IPS-15b (cell line): ENCODE results near the gene ANKRD18A.
"Not testable (repeated sequence)": the region's sequence is repeated elsewhere in the genome, so short reads cannot be mapped to it uniquely, and the experiment has no call there.

Experiments used
- H3K27me3 ChIP-seq: one replicate; pipeline ENCODE4 v1.6.1; 2013; ENCODE audit warnings: low read length; ENCODE audit not compliant: control insufficient read depth, insufficient read depth
- H3K36me3 ChIP-seq: one replicate; pipeline ENCODE4 v1.6.1; 2013; ENCODE audit warnings: low read length; ENCODE audit not compliant: control insufficient read depth, insufficient read depth
- H3K4me1 ChIP-seq: one replicate; pipeline ENCODE4 v1.6.1; 2013; ENCODE audit warnings: mild to moderate bottlenecking, low read length; ENCODE audit not compliant: control insufficient read depth, insufficient read depth
- H3K4me3 ChIP-seq: one replicate; pipeline ENCODE4 v1.5.1; 2013; ENCODE audit warnings: low read depth, low read length
- H3K9ac ChIP-seq: one replicate; pipeline ENCODE4 v1.6.1; 2013; ENCODE audit warnings: low read depth, mild to moderate bottlenecking, low read length
- H3K9me3 ChIP-seq: one replicate; pipeline ENCODE4 v1.6.1; 2013; ENCODE audit warnings: mild to moderate bottlenecking, low read length; ENCODE audit not compliant: control insufficient read depth, insufficient read depth

Gene ANKRD18A

DNA sequence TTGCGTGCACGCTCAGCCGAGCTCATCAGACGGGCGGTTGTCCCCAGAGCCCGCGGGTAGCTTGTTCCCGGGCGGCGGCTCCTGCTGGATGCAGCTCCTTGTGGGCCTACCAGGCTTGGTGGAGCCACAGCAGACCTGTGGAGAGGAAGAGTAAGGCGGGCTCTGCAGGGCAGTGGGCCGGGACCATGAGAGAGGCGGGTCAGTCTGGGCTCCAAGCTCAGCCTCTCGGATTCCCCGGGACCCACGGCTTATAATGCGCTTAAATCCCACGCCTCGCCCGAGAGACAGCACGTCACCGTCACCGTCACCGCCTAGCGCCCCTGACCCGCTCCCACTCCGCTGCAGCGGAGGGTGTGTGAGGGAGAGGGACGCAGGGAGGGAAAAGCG, 1.9 kb upstream of the ANKRD18A start:
- no peak overlapping the region for H3K9ac ChIP-seq
- H3K4me3 ChIP-seq, result peak overlapping the region; percentile 68
- no peaks in the 10 kb centered on the region for H3K36me3 ChIP-seq
- no peaks in the 10 kb centered on the region for H3K4me1 ChIP-seq
- H3K27me3 ChIP-seq, result peaks cover 40% of the 10 kb centered on the region
- H3K9me3 ChIP-seq, result no peaks in the 10 kb centered on the region

DNA sequence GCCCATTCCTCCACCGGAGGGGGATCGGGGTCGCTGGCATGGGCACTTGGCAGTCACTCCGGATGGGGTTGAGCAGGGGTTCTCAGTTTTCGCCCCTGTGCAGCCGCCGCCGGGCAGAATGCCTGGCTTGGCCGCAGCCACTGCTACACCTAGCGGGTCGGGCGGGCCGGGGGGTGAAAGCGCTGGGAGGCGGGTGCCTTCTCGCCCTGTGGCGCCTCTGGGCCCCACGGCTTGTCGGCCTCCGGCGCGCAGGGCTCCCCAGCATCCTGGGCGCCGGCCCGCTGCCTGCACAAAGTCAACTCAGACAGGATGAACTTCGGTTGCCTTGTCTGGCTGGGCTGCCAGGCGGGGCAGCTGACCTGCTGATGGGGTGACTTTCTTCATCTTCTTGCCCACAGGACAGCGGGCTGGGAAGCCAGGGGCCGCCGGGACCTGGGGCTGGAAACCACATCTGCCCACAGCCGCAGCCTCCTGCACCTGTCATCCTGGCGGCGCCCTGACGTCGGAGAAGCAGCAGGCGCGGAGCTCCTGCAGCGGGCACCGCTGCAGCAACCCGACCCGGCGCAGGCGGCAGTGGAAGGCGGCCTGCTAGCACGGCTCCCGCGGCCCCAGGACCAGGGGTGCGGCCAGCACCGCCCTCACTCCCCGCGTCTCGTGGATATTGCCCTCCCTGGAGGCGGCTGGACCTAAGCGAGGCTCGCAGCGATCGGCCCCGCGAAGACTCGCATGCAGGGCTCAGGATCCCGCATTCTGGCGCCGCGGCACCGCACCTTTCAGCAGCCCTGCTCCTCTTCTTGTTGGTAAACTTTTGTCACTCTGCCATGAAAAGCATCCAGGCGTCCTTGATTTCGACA, 1.3 kb upstream of the ANKRD18A start:
- no peaks in the 10 kb centered on the region for H3K36me3 ChIP-seq
- peaks cover 40% of the 10 kb centered on the region for H3K27me3 ChIP-seq
- no peak overlapping the region for H3K9ac ChIP-seq
- no peaks in the 10 kb centered on the region for H3K4me1 ChIP-seq
- no peaks in the 10 kb centered on the region for H3K9me3 ChIP-seq
- H3K4me3 ChIP-seq, result peak overlapping the region; percentile 68

DNA sequence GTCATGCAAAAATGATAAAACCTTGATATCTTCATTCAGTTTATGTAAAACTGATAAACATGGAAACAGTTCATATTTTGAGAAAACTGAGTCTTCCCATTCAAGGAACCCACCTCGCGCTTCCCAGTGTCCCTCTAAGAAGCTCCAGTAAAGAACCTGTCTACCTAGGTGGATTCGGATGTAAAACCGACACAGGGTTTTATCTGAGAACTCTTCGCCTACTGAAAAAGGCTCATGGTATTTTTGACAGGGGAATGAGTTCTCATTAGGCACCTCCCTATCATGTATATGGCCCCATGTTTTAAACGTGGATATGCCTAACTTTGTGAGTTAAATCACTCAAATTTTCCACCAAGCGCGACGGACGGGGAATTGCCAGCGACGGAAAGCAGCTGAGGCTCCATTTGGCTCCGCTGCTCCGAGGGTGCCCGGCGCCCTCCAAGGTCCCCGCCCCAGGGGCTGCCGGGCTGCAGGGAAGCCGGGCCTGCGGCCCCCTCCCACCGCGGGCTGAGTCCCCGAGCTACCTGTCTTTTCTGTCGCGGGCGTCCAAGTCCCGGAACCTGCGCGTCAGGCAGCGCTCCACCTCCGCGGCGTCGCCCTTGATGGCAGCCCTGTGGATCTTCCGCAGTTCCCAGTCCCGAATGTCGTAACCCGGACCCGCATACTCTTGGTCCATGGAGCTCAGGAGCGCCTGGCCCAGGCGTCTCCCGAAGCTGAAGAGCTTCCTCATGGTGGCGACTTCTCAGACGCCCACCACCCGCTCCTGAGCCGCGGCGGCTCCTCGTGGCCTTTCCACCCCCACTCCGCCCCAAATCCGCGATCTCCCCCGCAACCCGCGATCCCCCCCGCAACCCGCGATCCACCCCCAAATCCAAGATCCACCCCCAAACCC, 594 bp downstream of the ANKRD18A start:
- Histone ChIP-seq H3K4me3 (peak overlapping the region; percentile 68), H3K9ac (peak overlapping the region; percentile 37)

DNA sequence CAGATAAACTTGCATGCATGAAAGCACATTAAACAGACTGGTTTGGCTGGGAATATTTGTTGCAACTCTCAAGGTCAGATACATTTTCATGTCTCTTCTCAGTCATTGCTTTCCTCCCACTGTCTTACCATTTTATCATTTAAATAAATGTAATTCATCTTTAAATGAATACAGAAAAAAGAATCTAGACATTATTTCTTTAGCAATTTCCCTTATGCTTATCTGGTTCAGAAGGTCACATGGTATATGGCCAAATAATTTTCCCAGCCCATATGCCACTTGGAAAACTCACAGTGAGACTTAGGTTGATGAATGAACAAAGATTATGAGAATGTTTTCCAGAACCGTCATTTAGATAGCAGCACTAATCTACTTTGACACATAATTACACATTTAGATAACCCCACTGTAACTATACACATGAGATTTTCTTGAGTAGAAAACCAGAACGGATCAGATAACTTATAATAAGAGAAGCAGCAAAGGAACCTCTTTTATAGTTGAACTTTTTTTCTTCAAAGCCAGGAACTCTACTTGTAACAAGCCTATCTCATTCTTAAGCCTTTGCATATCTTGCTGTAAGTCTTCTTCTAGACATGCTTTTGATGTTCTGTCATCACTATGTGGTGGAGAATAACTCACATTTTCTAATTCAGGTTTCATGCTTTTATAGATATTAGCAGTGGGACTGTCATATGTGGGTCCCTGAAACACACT, 22.2 kb downstream of the ANKRD18A start:
- H3K9me3 ChIP-seq, H3K4me3 ChIP-seq, H3K36me3 ChIP-seq: not testable (repeated sequence)

More for the DNA sequence above, 594 bp downstream of the ANKRD18A start:
- H3K4me1 ChIP-seq, result no peaks in the 10 kb centered on the region
- no peaks in the 10 kb centered on the region for H3K9me3 ChIP-seq
- no peaks in the 10 kb centered on the region for H3K36me3 ChIP-seq
- H3K27me3 ChIP-seq, result peaks cover 40% of the 10 kb centered on the region

DNA sequence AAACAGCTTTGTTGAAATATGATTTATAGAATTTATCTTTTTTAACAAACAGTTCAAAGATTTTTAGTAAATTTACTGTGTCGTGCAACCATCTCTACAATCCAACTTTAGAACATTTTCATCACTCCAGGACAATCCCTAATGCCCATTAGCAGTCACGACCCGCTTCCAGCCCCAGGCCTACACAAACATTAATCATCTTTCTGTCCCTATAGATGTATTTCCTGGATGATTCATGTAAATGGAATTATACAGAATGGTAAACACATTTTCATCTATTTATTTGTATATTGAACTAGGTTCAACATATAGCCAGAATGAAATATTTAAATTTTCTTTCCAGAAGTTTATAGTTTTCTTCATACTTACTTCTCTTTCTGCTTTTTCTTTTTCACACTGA, 25.3 kb downstream of the ANKRD18A start:
- H3K36me3 ChIP-seq, H3K4me1 ChIP-seq, H3K9ac ChIP-seq, H3K27me3 ChIP-seq, H3K4me3 ChIP-seq, H3K9me3 ChIP-seq: not testable (repeated sequence)

More for the DNA sequence above, 22.2 kb downstream of the ANKRD18A start:
- not testable (repeated sequence) for H3K9ac ChIP-seq, H3K27me3 ChIP-seq, H3K4me1 ChIP-seq

DNA sequence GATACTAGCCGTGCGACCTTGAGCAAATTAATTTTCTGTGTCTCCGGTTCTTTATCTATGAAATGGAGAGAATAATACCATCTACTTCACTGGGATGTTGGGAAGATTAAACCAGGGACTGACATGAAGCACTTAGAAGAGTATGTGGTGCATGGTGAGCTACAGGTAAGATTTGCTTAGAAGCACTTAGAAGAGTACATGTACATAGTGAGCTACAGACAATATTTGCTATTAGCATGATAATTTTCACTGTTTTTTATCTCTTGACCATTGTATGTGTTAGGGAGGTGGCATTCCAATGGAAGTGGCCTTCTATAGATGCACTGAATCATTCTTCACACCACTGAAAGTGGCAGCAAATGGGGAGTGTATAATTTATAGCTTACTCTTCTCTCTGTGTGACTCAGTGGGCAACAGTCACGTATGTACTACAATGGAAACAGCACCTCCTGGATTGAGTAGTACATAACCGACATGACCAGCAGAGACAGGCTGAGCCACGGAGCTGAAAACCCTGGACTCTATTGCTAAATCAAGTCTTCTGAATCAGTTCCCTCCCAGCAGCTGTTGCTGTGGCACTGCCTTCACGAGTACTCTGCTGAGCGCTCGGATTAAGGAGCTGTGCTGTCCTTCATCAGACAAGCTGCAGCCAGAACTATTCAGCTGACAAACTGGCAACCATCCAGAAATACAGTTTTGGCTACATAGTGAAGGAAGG, 28.9 kb downstream of the ANKRD18A start:
- not testable (repeated sequence) for H3K4me3 ChIP-seq, H3K27me3 ChIP-seq

DNA sequence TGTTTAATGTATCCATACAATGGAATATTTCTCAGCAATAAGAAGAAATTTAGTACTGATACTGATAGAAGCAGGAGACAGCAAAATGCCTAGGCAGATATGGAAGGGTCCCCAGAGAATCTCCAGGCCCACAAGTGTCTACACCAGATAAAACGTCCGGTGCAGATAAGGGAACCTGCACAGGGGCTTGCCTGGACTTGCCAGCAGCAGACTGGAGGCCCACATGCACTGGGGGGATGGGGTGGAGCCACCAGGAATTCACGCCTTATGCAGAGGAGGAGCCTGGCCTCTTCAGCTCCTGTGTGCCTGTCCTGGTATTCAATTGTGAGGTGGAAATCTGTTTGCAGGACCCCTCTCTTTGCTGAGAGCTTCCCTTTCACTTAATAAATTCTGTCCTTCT, 36.6 kb downstream of the ANKRD18A start:
- H3K27me3 ChIP-seq, H3K4me1 ChIP-seq, H3K9ac ChIP-seq, H3K9me3 ChIP-seq, H3K36me3 ChIP-seq, H3K4me3 ChIP-seq: not testable (repeated sequence)

More for the DNA sequence above, 28.9 kb downstream of the ANKRD18A start:
- not testable (repeated sequence) for H3K9ac ChIP-seq, H3K4me1 ChIP-seq, H3K9me3 ChIP-seq, H3K36me3 ChIP-seq

DNA sequence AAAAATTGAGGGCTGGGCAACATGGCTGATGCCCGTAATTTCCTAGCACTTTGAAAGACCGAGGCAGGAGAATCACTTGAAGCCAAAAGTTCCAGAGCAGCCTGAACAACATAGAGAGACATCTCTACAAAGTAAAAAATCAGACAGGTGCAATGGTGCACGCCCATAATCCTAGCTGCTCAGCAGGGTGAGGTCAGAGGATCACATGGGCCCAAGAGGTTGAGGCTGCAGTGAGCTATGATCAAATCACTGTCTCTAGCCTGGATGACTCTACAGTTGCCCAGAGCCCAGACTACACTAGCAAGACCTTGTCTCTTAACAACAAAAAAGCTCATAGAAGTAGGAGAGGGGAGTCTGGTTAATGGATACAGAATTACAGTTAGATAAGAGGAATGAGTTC, 40.3 kb downstream of the ANKRD18A start:
- not testable (repeated sequence) for H3K4me1 ChIP-seq, H3K27me3 ChIP-seq, H3K9me3 ChIP-seq, H3K36me3 ChIP-seq, H3K9ac ChIP-seq, H3K4me3 ChIP-seq

DNA sequence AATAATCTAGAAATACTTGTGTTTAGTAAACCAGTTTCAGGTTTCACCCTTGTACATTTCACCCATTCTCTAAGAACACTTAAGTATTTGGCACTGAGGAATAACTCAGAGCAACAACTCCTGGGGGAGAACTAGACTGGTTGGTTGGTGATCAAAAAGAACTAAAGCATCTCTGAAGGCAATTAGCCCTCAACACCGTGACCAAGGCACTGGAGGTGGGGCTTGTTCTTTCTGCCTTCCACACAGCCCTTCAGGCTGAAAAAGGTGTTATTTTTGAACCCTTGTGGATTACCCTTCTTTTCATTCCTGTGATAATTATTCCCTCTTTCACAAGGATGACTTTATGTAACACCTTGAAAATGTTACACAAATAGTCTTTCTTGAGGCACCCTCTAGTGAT, 44.2 kb downstream of the ANKRD18A start:
- not testable (repeated sequence) for H3K27me3 ChIP-seq, H3K9me3 ChIP-seq, H3K4me3 ChIP-seq, H3K9ac ChIP-seq, H3K4me1 ChIP-seq, H3K36me3 ChIP-seq

DNA sequence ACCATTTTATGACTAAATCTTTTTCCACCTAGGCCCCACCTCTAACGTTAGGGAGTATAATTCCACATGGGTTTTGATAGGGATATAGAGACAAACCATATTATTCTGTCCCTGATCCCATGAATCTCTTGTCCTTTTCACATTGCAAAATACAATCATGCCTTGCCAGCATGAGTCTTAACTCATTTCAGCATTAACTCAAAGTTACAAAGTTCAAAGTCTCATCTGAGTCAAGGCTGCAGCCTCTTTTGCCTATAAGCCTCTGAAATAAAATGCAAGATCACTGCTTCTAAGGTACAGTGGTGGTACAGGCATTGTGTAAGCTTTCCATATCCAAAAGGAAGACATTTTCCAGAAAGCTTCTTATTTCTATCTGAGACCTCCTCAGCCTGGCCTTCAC, 54.3 kb downstream of the ANKRD18A start:
- not testable (repeated sequence) for H3K4me1 ChIP-seq, H3K36me3 ChIP-seq, H3K27me3 ChIP-seq, H3K9me3 ChIP-seq, H3K9ac ChIP-seq, H3K4me3 ChIP-seq

DNA sequence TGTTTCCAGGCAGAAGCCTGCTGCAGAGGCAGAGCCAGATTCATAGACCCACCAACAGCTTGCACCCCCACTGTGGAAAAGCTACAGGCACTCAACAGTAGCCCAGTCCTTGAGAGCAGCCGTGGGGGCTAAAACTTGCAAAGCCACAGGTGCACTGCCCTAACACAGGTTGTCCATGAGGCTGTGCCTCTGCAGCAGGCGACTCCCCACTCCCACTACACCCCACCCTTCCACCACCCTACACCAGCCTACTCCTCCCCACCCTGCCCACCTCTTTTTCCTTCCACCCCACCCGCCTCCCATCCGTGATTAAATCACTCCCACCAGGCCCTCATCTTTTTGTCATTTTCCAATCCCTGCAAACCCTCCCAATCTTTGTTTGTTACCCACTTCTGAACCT, 55.2 kb downstream of the ANKRD18A start:
- not testable (repeated sequence) for H3K27me3 ChIP-seq, H3K36me3 ChIP-seq, H3K4me1 ChIP-seq, H3K9ac ChIP-seq, H3K4me3 ChIP-seq, H3K9me3 ChIP-seq
